ENCODE results near the gene IQSEC3. TPM values are rescaled to one million over a fixed set of nuclear protein-coding genes. Genes with fewer than 3 reads are reported as not detected.

IQSEC3 gene
- total and polyA plus RNA-seq, 8 donors, result 0.16 to 10.1 (median 1.2) TPM

GRCh38 chr12:194276-194675, 127.7 kb downstream of the IQSEC3 start:
- Histone ChIP-seq H3K27me3 (peaks cover 0 to 2% (median 0%) of the 10 kb centered on the region in 4 donors), H3K27ac (no peak overlapping the region), H3K4me1 (peaks cover 0 to 3% (median 0%) of the 10 kb centered on the region in 3 donors), H3K9me3 (no peaks in the 10 kb centered on the region), H3K4me3 (no peak overlapping the region), H3K36me3 (no peaks in the 10 kb centered on the region)
- no peak for ATAC-seq
- intact Hi-C loops (cut with DNase I), result no loop called here
- 84 to 91% methylated on average over 7 of the region's 7 CpGs for WGBS, 2 donors
- no peak for TF ChIP-seq CTCF (IDR thresholded peaks at IDR 0.05)
- FAIRE-seq, result no peak
- DNase-seq, result peak in 1 of 6 donors; percentile 8

GRCh38 chr12:195156-195555, 128.6 kb downstream of the IQSEC3 start:
- intact Hi-C loops (cut with DNase I), result no loop called here
- Histone ChIP-seq H3K9me3 (no peaks in the 10 kb centered on the region), H3K27ac (no peak overlapping the region), H3K4me3 (no peak overlapping the region), H3K36me3 (no peaks in the 10 kb centered on the region), H3K27me3 (peaks cover 0 to 2% (median 0%) of the 10 kb centered on the region in 4 donors), H3K4me1 (peaks cover 0 to 4% (median 0%) of the 10 kb centered on the region in 3 donors)
- DNase-seq (no peak), ATAC-seq (no peak), FAIRE-seq (no peak)
- WGBS, 2 donors, result 73 to 89% methylated on average over 5 of the region's 5 CpGs
- no peak for TF ChIP-seq CTCF (IDR thresholded peaks at IDR 0.05)

GRCh38 chr12:195951-196350, 129.4 kb downstream of the IQSEC3 start:
- Histone ChIP-seq H3K36me3 (no peaks in the 10 kb centered on the region), H3K27ac (no peak overlapping the region), H3K4me3 (no peak overlapping the region), H3K4me1 (peaks cover 0 to 4% (median 0%) of the 10 kb centered on the region in 3 donors), H3K27me3 (no peaks in the 10 kb centered on the region), H3K9me3 (no peaks in the 10 kb centered on the region)
- ATAC-seq, result no peak
- WGBS, 2 donors, result 88 to 96% methylated on average over 15 of the region's 15 CpGs
- FAIRE-seq, result no peak
- TF ChIP-seq CTCF (IDR thresholded peaks at IDR 0.05), result no peak
- intact Hi-C loops (cut with DNase I), result no loop called here
- no peak for DNase-seq

GRCh38 chr12:196436-196835, 129.9 kb downstream of the IQSEC3 start:
- no peaks in the 10 kb centered on the region for H3K36me3 ChIP-seq
- DNase-seq, result no peak
- H3K9me3 ChIP-seq, result no peaks in the 10 kb centered on the region
- TF ChIP-seq CTCF (IDR thresholded peaks at IDR 0.05), result no peak
- H3K27me3 ChIP-seq, result no peaks in the 10 kb centered on the region
- H3K4me1 ChIP-seq, result peaks cover 0 to 4% (median 0%) of the 10 kb centered on the region in 3 donors
- intact Hi-C loops (cut with DNase I), result no loop called here
- H3K27ac ChIP-seq, result no peak overlapping the region
- no peak for FAIRE-seq
- ATAC-seq, result no peak
- H3K4me3 ChIP-seq, result no peak overlapping the region
- 74 to 86% methylated on average over 4 of the region's 4 CpGs for WGBS, 2 donors

GRCh38 chr12:197347-197746, 130.8 kb downstream of the IQSEC3 start:
- TF ChIP-seq CTCF (IDR thresholded peaks at IDR 0.05), result no peak
- 88 to 91% methylated on average over 3 of the region's 3 CpGs for WGBS, 2 donors
- H3K4me3 ChIP-seq, result no peak overlapping the region
- peaks cover 0 to 4% (median 0%) of the 10 kb centered on the region in 3 donors for H3K4me1 ChIP-seq
- FAIRE-seq (no peak), DNase-seq (no peak), ATAC-seq (no peak)
- H3K9me3 ChIP-seq, result no peaks in the 10 kb centered on the region
- H3K36me3 ChIP-seq, result no peaks in the 10 kb centered on the region
- H3K27ac ChIP-seq, result no peak overlapping the region
- intact Hi-C loops (cut with DNase I), result no loop called here
- no peaks in the 10 kb centered on the region for H3K27me3 ChIP-seq
